ENCODE results near the gene CEP85. TPM values are rescaled to one million over a fixed set of nuclear protein-coding genes. Genes with fewer than 3 reads are reported as not detected.

Gene CEP85
- total and polyA plus RNA-seq, 4 donors = 2.6 to 14.6 (median 5.3) TPM

GRCh38 chr1:26221094-26221493 lies 12.9 kb upstream of the CEP85 start:
- no peak for DNase-seq (ENCODE audit: low spot score)
- Histone ChIP-seq H3K27me3 (ENCODE audit: control insufficient read depth in 4 of 4, insufficient read depth in 4 of 4, low read length in 3 of 4) (no peaks in the 10 kb centered on the region), H3K9me3 (ENCODE audit: control insufficient read depth in 4 of 4, low read length in 3 of 4) (no peaks in the 10 kb centered on the region), H3K4me3 (ENCODE audit: low read depth in 1 of 3, low read length in 3 of 3) (no peak overlapping the region), H3K4me1 (ENCODE audit: control insufficient read depth in 4 of 4, insufficient read depth in 4 of 4, low read length in 3 of 4) (peaks cover 0 to 10% (median 5%) of the 10 kb centered on the region in 4 donors), H3K9ac (ENCODE audit: low read depth in 1 of 2, low read length in 2 of 2) (no peak overlapping the region), H3K36me3 (ENCODE audit: control insufficient read depth in 4 of 4, insufficient read depth in 3 of 4, low read depth in 1 of 4, low read length in 3 of 4) (no peaks in the 10 kb centered on the region), H3K27ac (ENCODE audit: low read depth in 1 of 2, low read length in 2 of 2) (no peak overlapping the region)
- TF ChIP-seq, protein P1, sequence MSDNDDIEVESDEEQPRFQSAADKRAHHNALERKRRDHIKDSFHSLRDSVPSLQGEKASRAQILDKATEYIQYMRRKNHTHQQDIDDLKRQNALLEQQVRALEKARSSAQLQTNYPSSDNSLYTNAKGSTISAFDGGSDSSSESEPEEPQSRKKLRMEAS (IDR thresholded peaks at IDR 0.05) = no peak
- TF ChIP-seq NR2F2 (IDR thresholded peaks at IDR 0.05) (no peak), RAD21 (IDR thresholded peaks at IDR 0.05) (no peak), JUND (IDR thresholded peaks at IDR 0.05) (no peak), REST (IDR thresholded peaks at IDR 0.05) (no peak), RXRA (IDR thresholded peaks at IDR 0.05) (no peak), FOXA2 (IDR thresholded peaks at IDR 0.05) (no peak)
- TF ChIP-seq, protein P2, sequence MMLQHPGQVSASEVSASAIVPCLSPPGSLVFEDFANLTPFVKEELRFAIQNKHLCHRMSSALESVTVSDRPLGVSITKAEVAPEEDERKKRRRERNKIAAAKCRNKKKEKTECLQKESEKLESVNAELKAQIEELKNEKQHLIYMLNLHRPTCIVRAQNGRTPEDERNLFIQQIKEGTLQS (IDR thresholded peaks at IDR 0.05) = no peak
- TF ChIP-seq, protein P3, sequence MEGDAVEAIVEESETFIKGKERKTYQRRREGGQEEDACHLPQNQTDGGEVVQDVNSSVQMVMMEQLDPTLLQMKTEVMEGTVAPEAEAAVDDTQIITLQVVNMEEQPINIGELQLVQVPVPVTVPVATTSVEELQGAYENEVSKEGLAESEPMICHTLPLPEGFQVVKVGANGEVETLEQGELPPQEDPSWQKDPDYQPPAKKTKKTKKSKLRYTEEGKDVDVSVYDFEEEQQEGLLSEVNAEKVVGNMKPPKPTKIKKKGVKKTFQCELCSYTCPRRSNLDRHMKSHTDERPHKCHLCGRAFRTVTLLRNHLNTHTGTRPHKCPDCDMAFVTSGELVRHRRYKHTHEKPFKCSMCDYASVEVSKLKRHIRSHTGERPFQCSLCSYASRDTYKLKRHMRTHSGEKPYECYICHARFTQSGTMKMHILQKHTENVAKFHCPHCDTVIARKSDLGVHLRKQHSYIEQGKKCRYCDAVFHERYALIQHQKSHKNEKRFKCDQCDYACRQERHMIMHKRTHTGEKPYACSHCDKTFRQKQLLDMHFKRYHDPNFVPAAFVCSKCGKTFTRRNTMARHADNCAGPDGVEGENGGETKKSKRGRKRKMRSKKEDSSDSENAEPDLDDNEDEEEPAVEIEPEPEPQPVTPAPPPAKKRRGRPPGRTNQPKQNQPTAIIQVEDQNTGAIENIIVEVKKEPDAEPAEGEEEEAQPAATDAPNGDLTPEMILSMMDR (IDR thresholded peaks at IDR 0.05; ENCODE audit: low read depth, low read length, missing input control) = no peak
- WGBS = 85% methylated on average over 2 of the region's 2 CpGs

GRCh38 chr1:26224606-26225005 lies 9.4 kb upstream of the CEP85 start:
- H3K36me3 ChIP-seq (ENCODE audit: control insufficient read depth in 4 of 4, insufficient read depth in 3 of 4, low read depth in 1 of 4, low read length in 3 of 4) = no peaks in the 10 kb centered on the region
- peak overlapping the region; percentile 35 to 94 (median 66) for H3K4me3 ChIP-seq (ENCODE audit: low read depth in 1 of 3, low read length in 3 of 3)
- no peak for DNase-seq (ENCODE audit: low spot score)
- no peaks in the 10 kb centered on the region for H3K9me3 ChIP-seq (ENCODE audit: control insufficient read depth in 4 of 4, low read length in 3 of 4)
- 79% methylated on average over 7 of the region's 7 CpGs for WGBS
- TF ChIP-seq RAD21 (IDR thresholded peaks at IDR 0.05) (no peak), NR2F2 (IDR thresholded peaks at IDR 0.05) (no peak)
- peak overlapping the region; percentile 18 to 66 for H3K27ac ChIP-seq (ENCODE audit: low read depth in 1 of 2, low read length in 2 of 2)
- peaks cover 0 to 19% (median 8%) of the 10 kb centered on the region in 4 donors for H3K4me1 ChIP-seq (ENCODE audit: control insufficient read depth in 4 of 4, insufficient read depth in 4 of 4, low read length in 3 of 4)
- H3K27me3 ChIP-seq (ENCODE audit: control insufficient read depth in 4 of 4, insufficient read depth in 4 of 4, low read length in 3 of 4) = no peaks in the 10 kb centered on the region
- no peak overlapping the region for H3K9ac ChIP-seq (ENCODE audit: low read depth in 1 of 2, low read length in 2 of 2)

- H3K27ac ChIP-seq (ENCODE audit: low read depth in 1 of 2, low read length in 2 of 2) = peak overlapping the region; percentile 18 to 66
- TF ChIP-seq EGR1 (IDR thresholded peaks at IDR 0.05; ENCODE audit: low read depth in 2 of 2) (peak in 1 of 2 donors; percentile 60), JUND (IDR thresholded peaks at IDR 0.05) (no peak), SP1 (IDR thresholded peaks at IDR 0.05) (peak; percentile 55), RXRA (IDR thresholded peaks at IDR 0.05) (peak; percentile 77 to 89), FOXA1 (IDR thresholded peaks at IDR 0.05) (no peak), RAD21 (IDR thresholded peaks at IDR 0.05) (no peak), NR2F2 (IDR thresholded peaks at IDR 0.05) (peak; percentile 87), YY1 (IDR thresholded peaks at IDR 0.05) (peak; percentile 66), GABPA (IDR thresholded peaks at IDR 0.05 in 1 of 2, conservative IDR thresholded peaks at IDR 0.05 in 1 of 2) (peak in 1 of 2 donors; percentile 77), TAF1 (conservative IDR thresholded peaks at IDR 0.05) (peak; percentile 57)
- TF ChIP-seq, protein P1 (IDR thresholded peaks at IDR 0.05) = peak; percentile 30
- TF ChIP-seq, protein P3 (IDR thresholded peaks at IDR 0.05; ENCODE audit: low read depth, low read length, missing input control) = no peak
Measured at GRCh38 chr1:26225033-26225831, 8.8 kb upstream of the CEP85 start.

More at GRCh38 chr1:26225033-26225831, 8.8 kb upstream of the CEP85 start:
- Histone ChIP-seq H3K4me1 (ENCODE audit: control insufficient read depth in 4 of 4, insufficient read depth in 4 of 4, low read length in 3 of 4) (peaks cover 0 to 19% (median 8%) of the 10 kb centered on the region in 4 donors), H3K4me3 (ENCODE audit: low read depth in 1 of 3, low read length in 3 of 3) (peak overlapping the region; percentile 66 to 94 (median 90)), H3K36me3 (ENCODE audit: control insufficient read depth in 4 of 4, insufficient read depth in 3 of 4, low read depth in 1 of 4, low read length in 3 of 4) (no peaks in the 10 kb centered on the region), H3K9ac (ENCODE audit: low read depth in 1 of 2, low read length in 2 of 2) (peak overlapping the region; percentile 84 to 96), H3K9me3 (ENCODE audit: control insufficient read depth in 4 of 4, low read length in 3 of 4) (no peaks in the 10 kb centered on the region), H3K27me3 (ENCODE audit: control insufficient read depth in 4 of 4, insufficient read depth in 4 of 4, low read length in 3 of 4) (no peaks in the 10 kb centered on the region)
- peak; percentile 78 for DNase-seq (ENCODE audit: low spot score)
- 5% methylated on average over 50 of the region's 50 CpGs for WGBS
